SIG-M5 (cell line): ENCODE data around the gene THYN1.
A peak's percentile ranks its signal among the peaks of the same experiment; 100 is the strongest.
"Not testable (repeated sequence)": the region's sequence is repeated elsewhere in the genome, so short reads cannot be mapped to it uniquely, and the experiment has no call there.

Experiments
- DNase-seq: peaks from one replicate; lab custom pipeline; 2025; lab: John Stamatoyannopoulos, UW

The THYN1 gene

DNA sequence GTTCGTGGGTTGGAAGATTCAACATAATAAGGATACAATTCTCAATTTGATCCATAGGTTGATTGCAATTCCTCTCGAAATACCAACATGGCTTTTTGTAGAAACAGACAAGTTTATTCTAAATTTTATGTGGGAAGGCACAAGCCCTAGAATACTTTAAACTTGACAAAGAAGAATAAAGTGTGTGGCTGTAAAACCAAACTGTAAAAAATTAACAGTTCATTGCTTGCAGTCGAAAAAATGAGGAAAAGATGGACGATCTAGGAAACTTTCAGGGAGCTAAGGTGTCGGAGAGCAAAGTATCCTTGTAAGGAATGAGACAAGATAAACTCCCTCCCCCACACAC, 22.0 kb upstream of the THYN1 start:
- no peak for DNase-seq

GRCh38 chr11:134273317-134273712, 20.2 kb upstream of the THYN1 start:
- no peak for DNase-seq

DNA sequence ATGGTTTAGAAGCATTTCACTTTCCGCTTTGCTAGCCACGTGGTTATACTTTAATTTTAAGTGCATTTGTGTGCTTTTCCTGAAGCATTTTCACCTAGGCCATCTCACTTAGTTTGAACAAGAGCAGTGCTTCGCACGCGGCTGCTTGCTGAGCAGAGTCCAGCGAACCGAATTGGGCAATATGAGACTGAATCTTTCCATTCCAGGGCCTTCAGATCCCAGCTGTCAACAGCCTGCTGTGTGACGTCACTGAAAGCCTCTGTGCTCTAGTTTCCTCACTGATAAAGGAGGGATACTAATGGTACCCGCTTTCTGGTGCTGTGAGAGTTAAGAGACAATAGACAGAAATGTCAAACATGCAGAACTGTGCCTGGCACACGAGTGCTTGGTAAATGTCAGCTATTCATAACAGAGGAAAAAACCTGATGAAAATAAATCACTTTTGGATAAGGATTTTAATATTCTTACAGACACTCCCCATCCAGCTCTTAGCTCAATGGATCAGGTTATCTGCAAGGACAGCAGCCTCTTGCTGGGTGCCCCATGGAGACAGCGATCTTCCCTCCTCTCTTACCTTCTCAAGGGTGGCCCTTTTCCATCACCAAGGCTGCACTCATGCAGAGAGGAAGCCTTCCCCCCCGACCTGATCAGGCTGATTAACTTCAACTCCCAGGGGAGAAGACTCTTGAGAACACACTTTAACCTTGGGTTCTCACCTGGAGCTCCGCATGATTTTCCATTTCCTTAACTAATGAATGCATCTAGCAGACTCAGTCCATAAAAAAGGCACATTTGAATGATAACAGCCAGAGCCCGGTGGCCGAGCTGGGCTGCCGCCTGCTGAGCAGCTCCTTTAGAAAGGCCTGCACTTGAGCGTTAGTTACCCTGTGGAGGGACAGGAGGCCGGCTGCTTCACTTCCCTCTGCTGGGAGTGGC, 19.5 kb upstream of the THYN1 start:
- no peak for DNase-seq

DNA sequence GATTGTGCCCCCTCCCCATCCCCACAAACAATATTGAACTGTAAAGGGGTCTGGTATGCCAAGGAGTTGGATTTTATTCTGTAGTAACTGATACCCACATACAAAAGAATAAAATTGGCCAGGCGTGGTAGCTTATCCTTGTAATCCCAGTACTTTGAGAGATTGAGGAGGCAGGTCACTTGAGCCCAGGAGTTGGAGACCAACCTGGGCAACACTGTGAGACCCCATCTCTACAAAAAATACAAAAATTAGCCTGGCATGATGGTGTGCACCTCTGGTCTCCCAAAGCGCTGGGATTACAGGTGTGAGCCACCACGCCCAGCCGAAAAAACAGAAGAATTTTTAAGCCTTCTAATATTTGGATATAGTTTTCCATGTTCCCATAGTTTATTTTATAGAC, 18.8 kb upstream of the THYN1 start:
- DNase-seq: no peak

DNA sequence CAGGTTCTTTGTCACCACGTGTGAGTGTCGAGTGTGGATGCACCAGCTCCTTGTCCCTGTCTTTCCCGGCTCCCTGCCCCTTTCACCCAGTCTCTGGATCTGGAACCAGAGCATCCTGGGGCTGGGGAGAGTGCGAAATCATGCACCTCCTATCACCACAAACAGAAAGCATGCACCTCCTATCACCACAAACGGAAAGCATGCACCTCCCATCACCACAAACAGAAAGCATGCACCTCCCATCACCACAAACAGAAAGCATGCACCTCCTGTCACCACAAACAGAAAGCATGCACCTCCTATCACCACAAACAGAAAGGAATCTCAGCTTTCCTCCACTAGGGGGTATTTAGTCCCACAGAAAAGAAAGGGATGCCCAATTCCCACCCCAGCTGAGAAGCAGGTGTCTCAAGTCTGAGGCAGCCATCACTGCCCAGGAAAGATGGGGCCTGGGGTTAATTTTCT, 17.1 kb upstream of the THYN1 start:
- no peak for DNase-seq

GRCh38 chr11:134267966-134268365, 14.8 kb upstream of the THYN1 start:
- DNase-seq: no peak

DNA sequence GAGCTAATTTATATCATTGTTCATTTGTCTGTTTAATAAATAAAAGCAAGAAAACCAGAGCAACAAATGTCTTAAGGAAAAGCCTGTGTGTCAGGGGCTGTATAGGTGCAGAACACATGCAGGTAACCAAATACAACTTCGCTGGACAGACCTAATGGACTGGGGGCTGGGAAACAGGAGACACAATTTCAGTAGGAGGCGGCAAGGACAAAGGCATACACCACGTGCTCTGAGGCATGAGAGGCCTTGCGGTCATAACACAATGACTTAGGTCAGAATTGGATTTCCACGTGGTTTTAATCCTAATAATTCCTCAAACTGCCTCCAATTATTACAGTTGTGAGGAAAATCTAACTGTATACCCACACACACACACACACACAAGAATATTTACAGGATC, 14.3 kb upstream of the THYN1 start:
- DNase-seq: no peak

- no peak for DNase-seq
These were observed 13.7 kb upstream of the THYN1 start for GRCh38 chr11:134266841-134267251.

GRCh38 chr11:134266440-134266839, 13.3 kb upstream of the THYN1 start:
- no peak for DNase-seq

GRCh38 chr11:134264966-134265764, 12.0 kb upstream of the THYN1 start:
- no peak for DNase-seq

GRCh38 chr11:134261626-134262488, 8.7 kb upstream of the THYN1 start:
- DNase-seq: no peak

DNA sequence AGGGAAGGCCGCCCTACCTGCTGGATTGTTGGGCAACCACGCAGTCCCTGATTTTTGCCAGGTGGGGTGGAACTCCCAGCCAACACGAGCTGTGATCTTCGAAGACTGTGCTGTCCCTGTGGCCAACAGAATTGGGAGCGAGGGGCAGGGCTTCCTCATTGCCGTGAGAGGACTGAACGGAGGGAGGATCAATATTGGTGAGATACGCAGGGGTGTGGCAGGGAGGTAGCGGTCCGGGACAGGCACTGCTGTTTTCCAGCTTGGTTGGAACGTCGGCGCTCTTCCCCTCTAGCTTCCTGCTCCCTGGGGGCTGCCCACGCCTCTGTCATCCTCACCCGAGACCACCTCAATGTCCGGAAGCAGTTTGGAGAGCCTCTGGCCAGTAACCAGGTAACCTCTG, 7.8 kb upstream of the THYN1 start:
- DNase-seq: no peak

DNA sequence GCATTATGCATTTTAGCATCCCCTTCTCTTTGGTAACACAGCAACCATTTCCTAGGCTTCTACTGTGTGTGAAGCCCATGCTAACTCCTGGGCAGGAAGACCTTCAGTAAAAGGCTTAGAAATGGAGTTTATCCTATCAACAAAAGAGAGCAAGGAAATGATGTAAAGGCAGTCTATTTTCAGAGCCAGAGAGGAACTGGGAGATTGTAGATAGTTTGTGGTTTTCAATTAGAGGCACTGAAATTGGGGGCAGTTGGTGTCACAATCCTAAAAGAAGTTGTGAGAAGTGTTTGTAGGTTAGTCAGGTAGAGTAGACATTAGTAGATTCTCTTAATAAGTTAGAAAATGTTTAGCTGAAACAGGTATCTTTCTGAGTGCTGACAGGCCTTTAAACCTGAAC, 7.4 kb upstream of the THYN1 start:
- DNase-seq: peak; percentile 24

DNA sequence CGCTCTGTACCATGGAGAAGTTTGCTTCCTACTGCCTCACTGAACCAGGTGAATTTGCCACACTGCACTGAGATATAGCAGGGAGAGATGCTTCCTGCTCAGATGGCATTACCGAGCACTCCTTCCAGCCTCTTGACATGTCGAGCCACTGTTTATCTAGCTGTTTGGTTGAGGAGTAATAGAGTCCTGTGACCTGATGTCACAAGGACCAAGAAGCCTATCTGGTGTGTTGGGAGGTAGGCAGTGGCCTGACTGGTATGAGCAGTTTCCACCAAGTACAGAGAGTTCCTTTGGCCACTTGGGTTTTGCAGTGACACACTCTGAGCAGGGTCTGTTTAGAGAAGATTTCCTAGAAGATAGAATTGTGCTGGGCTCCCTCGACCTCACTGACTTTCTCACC, 5.4 kb upstream of the THYN1 start:
- no peak for DNase-seq

- DNase-seq: no peak
These were observed 3.9 kb upstream of the THYN1 start for GRCh38 chr11:134257101-134257500.

- not testable (repeated sequence) for DNase-seq
These were observed 2.0 kb upstream of the THYN1 start for GRCh38 chr11:134255184-134255561.

GRCh38 chr11:134254433-134255183, 1.5 kb upstream of the THYN1 start:
- DNase-seq: no peak

DNA sequence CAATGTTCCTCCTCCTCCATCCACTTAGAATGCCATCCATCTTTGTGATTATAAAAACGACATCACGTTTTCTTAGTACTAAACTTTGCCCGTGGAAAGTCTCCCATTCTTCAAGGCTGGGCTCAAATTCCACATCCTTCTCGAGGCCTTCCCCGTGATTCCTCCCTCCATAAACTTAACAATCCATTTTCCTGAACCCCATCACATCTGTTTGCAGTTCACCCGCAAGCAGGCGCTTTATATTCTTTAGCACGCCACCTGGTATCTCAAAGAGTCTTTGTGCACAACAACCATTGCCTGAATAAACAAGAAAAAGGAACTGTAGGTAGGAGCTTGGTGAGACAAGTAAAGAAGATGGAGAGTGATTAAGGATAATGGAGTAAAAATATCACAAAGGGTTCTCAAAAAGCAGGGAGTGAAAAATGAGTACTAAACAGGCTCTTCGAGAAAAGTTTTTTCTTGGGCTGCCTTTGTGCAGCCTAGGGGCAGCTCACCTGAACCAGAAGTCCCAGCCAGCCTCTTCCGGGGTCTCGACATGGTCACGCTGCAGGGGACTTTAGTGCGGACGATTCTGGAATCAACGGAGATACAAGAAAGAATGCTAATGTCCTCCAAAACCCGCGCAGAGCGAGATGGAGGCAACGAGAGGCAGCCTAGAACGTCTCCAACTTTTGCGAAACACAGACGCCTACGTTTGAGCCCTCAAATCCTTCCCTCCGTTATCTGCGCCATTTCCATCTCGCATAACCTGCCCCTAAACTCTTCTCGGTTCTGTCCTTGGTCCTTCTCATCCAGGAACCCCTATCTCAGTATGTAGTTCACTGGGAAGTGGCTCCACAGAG, 585 bp downstream of the THYN1 start:
- no peak for DNase-seq

- DNase-seq: no peak
These were observed 2.5 kb downstream of the THYN1 start for GRCh38 chr11:134250675-134251074.

DNA sequence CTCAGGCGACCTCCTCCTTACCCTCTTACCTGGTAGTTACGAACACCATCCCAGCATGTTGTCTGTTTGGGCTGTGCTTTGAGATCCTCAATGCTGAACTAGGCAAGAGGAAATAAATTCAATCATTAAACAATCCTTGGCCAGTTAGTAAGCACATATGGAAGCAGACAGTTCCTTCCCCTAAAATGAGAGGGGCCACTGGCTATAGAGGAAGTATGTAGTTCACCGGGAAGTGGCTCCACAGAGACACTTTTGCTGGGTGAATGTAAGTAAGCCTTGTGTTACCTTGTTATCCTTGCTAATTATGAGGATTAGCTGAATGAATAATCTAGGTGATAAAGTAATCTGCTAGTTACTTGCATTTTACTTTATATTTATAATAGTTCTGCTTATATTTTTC, 2.9 kb downstream of the THYN1 start:
- no peak for DNase-seq
